ENCODE measurements around the gene MAML2.
"Not testable (repeated sequence)": the region's sequence is repeated elsewhere in the genome, so short reads cannot be mapped to it uniquely, and the experiment has no call there.

DNA sequence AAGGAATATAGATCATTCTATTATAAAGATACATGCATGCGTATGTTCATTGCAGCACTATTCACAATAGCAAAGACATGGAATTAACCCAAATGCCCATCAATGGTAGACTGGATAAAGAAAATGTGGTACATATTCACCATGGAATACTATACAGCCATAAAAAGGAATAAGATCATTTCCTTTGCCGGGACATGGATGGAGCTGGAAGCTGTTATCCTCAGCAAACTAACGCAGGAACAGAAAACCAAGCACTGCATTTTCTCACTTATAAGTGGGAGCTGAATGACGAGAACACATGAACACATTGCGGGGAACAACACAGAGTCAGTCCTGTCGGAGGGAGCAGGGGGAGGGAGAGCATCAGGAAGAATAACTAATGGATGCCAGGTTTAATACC is 57.0 kb downstream of the MAML2 start:
- TF ChIP-seq, protein P1, sequence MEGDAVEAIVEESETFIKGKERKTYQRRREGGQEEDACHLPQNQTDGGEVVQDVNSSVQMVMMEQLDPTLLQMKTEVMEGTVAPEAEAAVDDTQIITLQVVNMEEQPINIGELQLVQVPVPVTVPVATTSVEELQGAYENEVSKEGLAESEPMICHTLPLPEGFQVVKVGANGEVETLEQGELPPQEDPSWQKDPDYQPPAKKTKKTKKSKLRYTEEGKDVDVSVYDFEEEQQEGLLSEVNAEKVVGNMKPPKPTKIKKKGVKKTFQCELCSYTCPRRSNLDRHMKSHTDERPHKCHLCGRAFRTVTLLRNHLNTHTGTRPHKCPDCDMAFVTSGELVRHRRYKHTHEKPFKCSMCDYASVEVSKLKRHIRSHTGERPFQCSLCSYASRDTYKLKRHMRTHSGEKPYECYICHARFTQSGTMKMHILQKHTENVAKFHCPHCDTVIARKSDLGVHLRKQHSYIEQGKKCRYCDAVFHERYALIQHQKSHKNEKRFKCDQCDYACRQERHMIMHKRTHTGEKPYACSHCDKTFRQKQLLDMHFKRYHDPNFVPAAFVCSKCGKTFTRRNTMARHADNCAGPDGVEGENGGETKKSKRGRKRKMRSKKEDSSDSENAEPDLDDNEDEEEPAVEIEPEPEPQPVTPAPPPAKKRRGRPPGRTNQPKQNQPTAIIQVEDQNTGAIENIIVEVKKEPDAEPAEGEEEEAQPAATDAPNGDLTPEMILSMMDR (IDR thresholded peaks at IDR 0.05): not testable (repeated sequence)
- not testable (repeated sequence) for TF ChIP-seq POLR2A (IDR thresholded peaks at IDR 0.05)
